ENCODE measurements around the gene TMEM192.
"Not testable (repeated sequence)": the region's sequence is repeated elsewhere in the genome, so short reads cannot be mapped to it uniquely, and the experiment has no call there.

The TMEM192 gene

GRCh38 chr4:165112368-165113121 is at the start of gene TMEM192:
Gene TMEM192, minus strand, starts transcription at chr4:165112860. Its CDS starts 87 bp downstream, at chr4:165112773.
- DNase-seq (ENCODE audit: low read depth in 2 of 2) = peak; percentile 89 to 91

- DNase-seq (ENCODE audit: low read depth in 2 of 2) = no peak
Measured at GRCh38 chr4:165158762-165159161, 46.1 kb upstream of the TMEM192 start.

GRCh38 chr4:165156906-165157305 is 44.2 kb upstream of the TMEM192 start:
- DNase-seq (ENCODE audit: low read depth in 2 of 2) = no peak

GRCh38 chr4:165154482-165154881 is 41.8 kb upstream of the TMEM192 start:
- no peak for DNase-seq (ENCODE audit: low read depth in 2 of 2)

GRCh38 chr4:165152527-165152926 is 39.9 kb upstream of the TMEM192 start:
- no peak for DNase-seq (ENCODE audit: low read depth in 2 of 2)

- no peak for DNase-seq (ENCODE audit: low read depth in 2 of 2)
Measured at GRCh38 chr4:165151734-165152133, 39.1 kb upstream of the TMEM192 start.

- DNase-seq (ENCODE audit: low read depth in 2 of 2) = no peak
Measured at GRCh38 chr4:165150545-165150944, 37.9 kb upstream of the TMEM192 start.

GRCh38 chr4:165138843-165139242 is 26.2 kb upstream of the TMEM192 start:
- DNase-seq (ENCODE audit: low read depth in 2 of 2) = no peak

- no peak for DNase-seq (ENCODE audit: low read depth in 2 of 2)
Measured at GRCh38 chr4:165137205-165137604, 24.5 kb upstream of the TMEM192 start.

- no peak for DNase-seq (ENCODE audit: low read depth in 2 of 2)
Measured at GRCh38 chr4:165136529-165136928, 23.9 kb upstream of the TMEM192 start.

GRCh38 chr4:165133150-165133549 is 20.5 kb upstream of the TMEM192 start:
- DNase-seq (ENCODE audit: low read depth in 2 of 2) = no peak

GRCh38 chr4:165131247-165131832 is 18.7 kb upstream of the TMEM192 start:
- peak; percentile 59 to 76 for DNase-seq (ENCODE audit: low read depth in 2 of 2)

- no peak for DNase-seq (ENCODE audit: low read depth in 2 of 2)
Measured at GRCh38 chr4:165129924-165130323, 17.3 kb upstream of the TMEM192 start.

- DNase-seq (ENCODE audit: low read depth in 2 of 2) = not testable (repeated sequence)
Measured at GRCh38 chr4:165125869-165126499, 13.3 kb upstream of the TMEM192 start.

- DNase-seq (ENCODE audit: low read depth in 2 of 2) = no peak
Measured at GRCh38 chr4:165124488-165124887, 11.8 kb upstream of the TMEM192 start.

- no peak for DNase-seq (ENCODE audit: low read depth in 2 of 2)
Measured at GRCh38 chr4:165118256-165118909, 5.7 kb upstream of the TMEM192 start.

GRCh38 chr4:165115301-165115700 is 2.6 kb upstream of the TMEM192 start:
- no peak for DNase-seq (ENCODE audit: low read depth in 2 of 2)

- DNase-seq (ENCODE audit: low read depth in 2 of 2) = no peak
Measured at GRCh38 chr4:165111906-165112367, 723 bp downstream of the TMEM192 start.

GRCh38 chr4:165106518-165106917 is 6.1 kb downstream of the TMEM192 start:
- no peak for DNase-seq (ENCODE audit: low read depth in 2 of 2)

- no peak for DNase-seq (ENCODE audit: low read depth in 2 of 2)
Measured at GRCh38 chr4:165101641-165102040, 11.0 kb downstream of the TMEM192 start.

- DNase-seq (ENCODE audit: low read depth in 2 of 2) = no peak
Measured at GRCh38 chr4:165096776-165097175, 15.9 kb downstream of the TMEM192 start.

GRCh38 chr4:165095291-165095690 is 17.4 kb downstream of the TMEM192 start:
- DNase-seq (ENCODE audit: low read depth in 2 of 2) = no peak
